Osteoblast (primary cell): ENCODE measurements around the gene C1GALT1C1. TPM values are rescaled to one million over a fixed set of nuclear protein-coding genes. Genes with fewer than 3 reads are reported as not detected.
A peak's percentile ranks its signal among the peaks of the same experiment; 100 is the strongest.

Experiments used
- DNase-seq: peaks from one replicate; pipeline ENCODE4 v3.0.0; 2011; ENCODE audit warnings: low spot score, mixed read lengths; ENCODE audit not compliant: insufficient read length; ENCODE audit errors: missing footprints
- H2AFZ ChIP-seq: 2 replicates; pipeline ENCODE4 v1.6.0; 2011; ENCODE audit warnings: mild to moderate bottlenecking, low read length
- H3K27ac ChIP-seq: 2 replicates; pipeline ENCODE4 v1.5.1; 2011; ENCODE audit warnings: mild to moderate bottlenecking, low read depth, low read length, moderate library complexity
- H3K27me3 ChIP-seq: 2 replicates; pipeline ENCODE4 v1.6.0; 2012; ENCODE audit warnings: mild to moderate bottlenecking, control low read depth, inconsistent platforms, low read length, moderate library complexity; ENCODE audit not compliant: insufficient read depth
- H3K36me3 ChIP-seq: 2 replicates; pipeline ENCODE4 v1.5.1; 2011; ENCODE audit warnings: mild to moderate bottlenecking, low read length, control low read depth, moderate library complexity; ENCODE audit not compliant: insufficient read depth
- H3K4me1 ChIP-seq: 2 replicates; pipeline ENCODE4 v1.5.1; 2011; ENCODE audit warnings: mild to moderate bottlenecking, low read length, control low read depth, moderate library complexity; ENCODE audit not compliant: insufficient read depth
- H3K4me2 ChIP-seq: 2 replicates; pipeline ENCODE4 v1.6.0; 2011; ENCODE audit warnings: mild to moderate bottlenecking, low read length; ENCODE audit not compliant: insufficient read depth
- H3K4me3 ChIP-seq: fragments of 200-600 bp; sonication (generic); 3 replicates; pipeline ENCODE4 v1.5.1; 2012; ENCODE audit warnings: mild to moderate bottlenecking, low read length, inconsistent platforms; ENCODE audit not compliant: insufficient read depth
- H3K79me2 ChIP-seq: 2 replicates; pipeline ENCODE4 v1.6.0; 2012; ENCODE audit warnings: mild to moderate bottlenecking, low read length, control low read depth, inconsistent platforms; ENCODE audit not compliant: insufficient read depth
- H3K9me3 ChIP-seq: 2 replicates; pipeline ENCODE4 v1.5.1; 2011; ENCODE audit warnings: low read depth, low read length, control low read depth
- H4K20me1 ChIP-seq: 2 replicates; pipeline ENCODE4 v1.6.0; 2012; ENCODE audit warnings: mild to moderate bottlenecking, low read length, control low read depth; ENCODE audit not compliant: insufficient read depth
- CTCF ChIP-seq: IDR thresholded peaks from 2 replicates; pipeline ENCODE4 v1.5.1; 2011; ENCODE audit warnings: mild to moderate bottlenecking, low read depth, low read length, moderate library complexity; ENCODE audit errors: extremely low read depth
- total RNA-seq: library from RNA; depleted of rRNA; stranded (reverse); fragments of >200 nt; gene quantifications from 2 replicates; pipeline ENCODE4 v1.2.3, GENCODE V29; 2012

The C1GALT1C1 gene
- total RNA-seq, result 33.6 and 36.9 TPM in 2 replicates

DNA sequence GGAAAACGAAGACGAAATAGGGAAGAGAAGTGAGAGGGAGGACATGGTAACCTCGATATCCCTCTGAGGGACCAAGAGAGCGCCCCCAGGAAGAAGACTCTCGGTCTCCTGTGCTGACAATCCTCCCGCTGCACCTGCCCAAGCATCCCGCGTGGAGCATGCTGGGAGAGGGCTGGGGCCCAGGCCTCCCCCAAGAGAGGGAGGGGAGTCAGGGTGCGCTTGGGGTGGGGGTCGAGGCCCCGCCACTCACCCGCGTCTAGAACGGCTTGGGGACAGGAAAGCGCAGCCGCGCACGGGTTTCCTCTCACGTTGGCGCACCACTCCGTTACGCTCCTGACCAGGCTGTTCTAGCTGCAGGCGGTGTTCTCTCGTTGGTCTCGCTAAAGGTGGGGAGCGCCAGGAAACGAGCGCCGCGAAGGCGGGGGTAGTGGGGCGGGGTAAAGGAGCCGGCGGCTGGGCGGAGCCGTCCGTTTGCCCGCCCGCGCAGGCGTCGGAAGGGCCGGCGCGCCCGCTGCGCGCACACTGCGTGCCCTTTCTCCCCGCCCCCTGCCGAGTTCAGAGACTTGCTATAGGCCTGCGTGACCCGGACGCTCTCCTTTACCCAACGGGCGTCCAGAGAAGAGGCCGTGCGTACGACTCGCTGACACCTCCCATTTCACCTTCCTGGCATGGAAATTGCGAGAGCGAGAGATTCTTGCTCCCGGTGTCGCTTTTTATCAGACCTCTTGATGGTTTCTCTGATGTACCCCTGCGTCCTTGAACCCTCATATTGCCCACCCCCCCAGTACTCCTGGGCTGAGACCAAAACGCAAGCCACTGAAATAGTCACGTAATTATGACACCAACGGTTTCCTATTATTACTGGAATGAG, at the start of gene C1GALT1C1:
Gene C1GALT1C1, minus strand, starts transcription at position 388 of the 871 bp plus-strand sequence. CDS start 2,888 bp downstream, outside the sequence.
- no peak for TF ChIP-seq CTCF
- H3K4me3 ChIP-seq, result peak within 1 kb of the TSS; percentile 83
- peaks cover 10% of the 10 kb centered on the region for H3K4me1 ChIP-seq
- no peaks in the 10 kb centered on the region for H3K36me3 ChIP-seq
- H3K27ac ChIP-seq, result peak within 1 kb of the TSS; percentile 82
- no peaks in the 10 kb centered on the region for H3K9me3 ChIP-seq
- peak within 1 kb of the TSS; percentile 65 for H2AFZ ChIP-seq
- peak within 1 kb of the TSS; percentile 86 for H3K4me2 ChIP-seq
- H3K79me2 ChIP-seq, result peaks cover 21% of the 10 kb centered on the region
- no peaks in the 10 kb centered on the region for H4K20me1 ChIP-seq
- peak; percentile 82 for DNase-seq
- no peaks in the 10 kb centered on the region for H3K27me3 ChIP-seq

DNA sequence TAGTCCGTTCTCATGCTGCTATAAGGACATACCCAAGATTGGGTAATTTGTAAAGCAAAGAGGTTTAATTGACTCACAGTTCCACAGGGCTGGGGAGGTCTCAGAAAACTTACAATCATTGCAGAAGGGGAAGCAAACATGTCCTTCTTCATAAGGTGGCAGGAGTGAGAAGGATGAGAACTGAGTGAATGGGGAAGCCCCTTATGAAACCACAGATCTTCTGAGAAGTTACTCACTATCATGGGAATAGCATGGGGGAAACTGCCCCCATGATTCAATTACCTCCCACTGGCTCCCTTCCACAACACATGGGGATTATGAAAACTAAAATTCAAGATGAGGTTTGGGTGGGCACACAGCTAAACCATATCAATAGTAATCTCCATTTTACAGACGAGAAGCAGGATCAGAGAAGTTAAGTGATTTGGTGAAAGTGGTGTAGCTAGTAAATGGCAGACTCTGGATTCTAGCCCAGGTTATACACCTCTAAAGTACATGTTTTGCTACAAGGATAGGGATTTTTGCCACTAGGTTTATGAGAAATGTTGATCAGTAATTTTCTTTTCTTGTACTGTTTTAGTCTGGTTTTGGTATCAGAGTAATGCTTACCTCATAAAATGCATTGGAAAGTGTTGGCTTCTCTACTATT, 47.3 kb upstream of the C1GALT1C1 start:
- H3K79me2 ChIP-seq, result no peaks in the 10 kb centered on the region
- no peaks in the 10 kb centered on the region for H3K36me3 ChIP-seq
- no peak for DNase-seq
- peaks cover 10% of the 10 kb centered on the region for H3K4me1 ChIP-seq
- H3K4me3 ChIP-seq, result no peak overlapping the region
- no peak overlapping the region for H2AFZ ChIP-seq
- no peaks in the 10 kb centered on the region for H4K20me1 ChIP-seq
- H3K27me3 ChIP-seq, result no peaks in the 10 kb centered on the region
- H3K27ac ChIP-seq, result no peak overlapping the region
- no peaks in the 10 kb centered on the region for H3K9me3 ChIP-seq
- no peak for TF ChIP-seq CTCF
- H3K4me2 ChIP-seq, result no peak overlapping the region

DNA sequence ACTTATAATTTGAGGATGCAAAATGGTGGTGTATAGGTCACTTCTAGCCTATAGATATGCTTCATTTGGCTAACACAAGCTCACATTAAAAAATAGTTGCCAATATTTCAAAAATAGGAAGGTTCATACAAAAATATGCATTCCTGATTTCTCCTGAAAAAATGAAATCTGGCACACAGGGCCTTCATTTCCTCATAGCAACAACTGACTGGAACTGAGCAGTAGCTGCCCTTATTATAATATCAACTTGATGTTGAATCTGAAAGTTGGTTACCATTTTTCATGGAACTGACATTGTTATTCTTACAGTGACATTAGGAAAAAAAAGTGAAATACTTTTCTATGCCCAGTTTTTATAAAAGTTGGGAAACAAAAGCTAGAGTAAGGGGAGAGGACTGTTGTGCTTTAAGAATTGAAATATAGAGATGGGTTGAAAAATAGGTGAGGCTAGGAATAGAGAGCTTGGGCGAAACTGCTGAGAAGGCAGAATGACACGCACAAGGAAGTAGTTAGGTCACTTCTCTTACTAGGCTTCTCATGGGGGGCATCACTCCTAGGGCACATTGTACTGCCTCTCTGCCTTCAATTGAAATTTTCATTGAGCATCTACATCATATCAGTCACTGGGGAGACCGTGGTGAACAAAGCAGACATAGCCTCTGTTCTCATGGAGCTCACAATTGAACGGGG, 43.1 kb upstream of the C1GALT1C1 start:
- Histone ChIP-seq H3K4me3 (no peak overlapping the region), H3K4me1 (peaks cover 15% of the 10 kb centered on the region), H4K20me1 (no peaks in the 10 kb centered on the region), H3K36me3 (no peaks in the 10 kb centered on the region), H2AFZ (no peak overlapping the region), H3K27me3 (no peaks in the 10 kb centered on the region), H3K79me2 (no peaks in the 10 kb centered on the region), H3K27ac (peak overlapping the region; percentile 85), H3K4me2 (no peak overlapping the region), H3K9me3 (no peaks in the 10 kb centered on the region)
- TF ChIP-seq CTCF, result no peak
- no peak for DNase-seq
